Rectal smooth muscle tissue (tissue), 1 donor: ENCODE data around the gene SSMEM1.

Experiments
- H3K27ac ChIP-seq: one replicate; pipeline ENCODE4 v1.7.0; 2013; ENCODE audit warnings: low read depth, low read length, inconsistent platforms
- H3K27me3 ChIP-seq: one replicate; pipeline ENCODE4 v1.7.0; 2013; ENCODE audit warnings: low read length; ENCODE audit not compliant: control insufficient read depth, insufficient read depth
- H3K36me3 ChIP-seq: one replicate; pipeline ENCODE4 v1.7.0; 2013; ENCODE audit warnings: low read length; ENCODE audit not compliant: control insufficient read depth, insufficient read depth
- H3K4me1 ChIP-seq: one replicate; pipeline ENCODE4 v1.7.0; 2013; ENCODE audit warnings: low read length; ENCODE audit not compliant: control insufficient read depth, insufficient read depth
- H3K4me3 ChIP-seq: one replicate; pipeline ENCODE4 v1.7.0; 2013; ENCODE audit warnings: low read length
- H3K9ac ChIP-seq: one replicate; pipeline ENCODE4 v1.7.0; 2013; ENCODE audit warnings: low read length

Gene SSMEM1

DNA sequence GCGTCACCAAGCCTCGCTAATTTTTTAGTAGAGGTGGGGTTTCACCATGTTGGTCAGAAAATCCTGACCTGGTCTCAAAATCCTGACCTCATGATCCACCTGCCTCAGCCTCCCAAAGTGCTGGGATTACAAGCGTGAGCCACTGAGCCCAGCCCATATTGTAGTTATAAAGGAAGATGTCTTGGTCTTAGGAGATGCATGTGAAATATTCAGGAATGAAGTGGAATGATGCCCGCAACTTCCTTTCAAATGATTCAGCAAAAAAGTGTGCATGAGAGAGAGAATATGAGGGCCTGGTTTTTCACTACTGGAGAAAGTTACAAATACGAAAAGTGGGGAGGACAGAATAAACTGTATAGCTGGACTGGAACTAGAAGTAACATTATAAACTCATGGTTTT, 18.3 kb upstream of the SSMEM1 start:
- H3K27ac ChIP-seq, result no peak overlapping the region
- H3K4me1 ChIP-seq, result no peaks in the 10 kb centered on the region
- no peak overlapping the region for H3K9ac ChIP-seq
- no peak overlapping the region for H3K4me3 ChIP-seq
- H3K36me3 ChIP-seq, result peaks cover 2% of the 10 kb centered on the region
- no peaks in the 10 kb centered on the region for H3K27me3 ChIP-seq

DNA sequence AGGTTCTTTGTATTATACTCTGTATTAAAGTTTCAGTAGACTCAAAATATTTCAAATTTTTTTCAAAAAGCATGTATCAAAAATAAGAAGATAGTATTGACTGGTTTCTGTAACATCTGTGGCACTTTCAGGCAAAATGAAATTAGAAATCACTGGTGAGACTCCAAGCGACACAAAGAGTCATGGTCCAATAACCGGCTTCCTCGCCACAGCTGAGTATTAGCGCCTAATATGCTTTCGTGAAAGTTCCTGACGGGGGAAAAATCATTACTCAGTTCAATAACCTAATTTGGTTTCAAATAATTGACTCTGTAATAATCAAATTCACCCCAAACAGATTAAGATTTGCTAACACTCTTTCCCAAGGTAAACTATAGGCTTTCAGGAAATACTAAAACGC, 15.9 kb upstream of the SSMEM1 start:
- Histone ChIP-seq H3K36me3 (peaks cover 2% of the 10 kb centered on the region), H3K9ac (no peak overlapping the region), H3K4me3 (no peak overlapping the region), H3K4me1 (no peaks in the 10 kb centered on the region), H3K27ac (no peak overlapping the region), H3K27me3 (no peaks in the 10 kb centered on the region)

DNA sequence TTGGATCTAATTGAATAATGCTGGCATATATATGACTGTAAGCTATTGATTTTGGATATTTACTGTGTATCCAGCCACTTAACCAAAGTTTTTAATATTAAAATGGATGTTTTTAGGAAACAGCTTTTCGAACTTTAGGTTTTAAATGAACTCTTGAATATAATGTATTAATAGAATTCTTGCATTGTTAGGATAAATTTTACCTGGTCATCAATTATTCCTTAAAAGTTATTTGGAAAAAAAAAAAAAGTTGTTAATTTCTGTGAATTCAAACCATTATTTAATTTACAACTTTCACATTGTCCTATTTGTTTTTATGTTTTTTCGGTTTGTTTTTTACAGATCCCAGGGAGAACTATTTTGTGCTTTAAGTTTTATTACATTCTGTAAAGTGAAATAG, 12.3 kb upstream of the SSMEM1 start:
- Histone ChIP-seq H3K9ac (no peak overlapping the region), H3K27me3 (no peaks in the 10 kb centered on the region), H3K4me1 (no peaks in the 10 kb centered on the region), H3K36me3 (no peaks in the 10 kb centered on the region), H3K27ac (no peak overlapping the region), H3K4me3 (no peak overlapping the region)

DNA sequence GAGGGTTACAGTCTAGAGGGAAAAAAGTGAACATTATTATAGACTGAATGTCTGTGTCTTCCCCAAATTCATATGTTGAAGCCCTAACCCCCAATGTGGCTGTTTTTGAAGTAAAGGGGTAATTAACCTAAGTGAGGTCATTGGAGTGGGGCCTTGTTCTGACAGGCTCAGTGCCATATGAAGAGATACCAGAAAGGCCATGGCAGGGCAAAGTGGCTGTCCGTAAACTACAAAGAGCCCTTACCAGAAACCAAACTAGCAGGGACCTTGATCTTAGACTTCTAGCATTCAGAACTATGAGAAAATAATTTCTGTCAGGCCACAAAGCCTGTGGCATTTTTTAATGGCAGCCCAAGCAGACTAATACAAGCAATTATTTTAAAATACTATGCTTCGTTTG, 11.2 kb upstream of the SSMEM1 start:
- H3K36me3 ChIP-seq, result no peaks in the 10 kb centered on the region
- H3K9ac ChIP-seq, result no peak overlapping the region
- no peaks in the 10 kb centered on the region for H3K27me3 ChIP-seq
- no peaks in the 10 kb centered on the region for H3K4me1 ChIP-seq
- no peak overlapping the region for H3K27ac ChIP-seq
- H3K4me3 ChIP-seq, result no peak overlapping the region

DNA sequence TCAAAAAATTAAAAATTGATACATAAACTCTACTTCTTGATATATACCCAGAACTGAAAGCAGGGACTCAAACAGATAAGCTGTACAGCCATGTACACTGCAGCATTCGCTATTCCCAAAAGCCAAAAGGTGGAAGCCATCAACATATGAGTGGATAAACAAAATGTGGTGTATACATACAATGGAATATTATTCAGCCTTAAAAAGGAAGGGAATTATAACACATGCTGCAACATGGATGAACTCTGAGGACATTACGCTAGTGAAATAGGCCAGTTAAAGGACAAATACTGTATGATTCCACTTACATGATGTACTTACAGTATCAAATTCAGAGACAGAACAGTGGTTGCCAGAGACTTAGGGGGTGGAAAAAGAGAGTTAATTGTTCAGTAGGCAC, 10.6 kb upstream of the SSMEM1 start:
- H3K9ac ChIP-seq, result no peak overlapping the region
- no peaks in the 10 kb centered on the region for H3K36me3 ChIP-seq
- H3K27me3 ChIP-seq, result no peaks in the 10 kb centered on the region
- no peaks in the 10 kb centered on the region for H3K4me1 ChIP-seq
- H3K4me3 ChIP-seq, result no peak overlapping the region
- H3K27ac ChIP-seq, result no peak overlapping the region

DNA sequence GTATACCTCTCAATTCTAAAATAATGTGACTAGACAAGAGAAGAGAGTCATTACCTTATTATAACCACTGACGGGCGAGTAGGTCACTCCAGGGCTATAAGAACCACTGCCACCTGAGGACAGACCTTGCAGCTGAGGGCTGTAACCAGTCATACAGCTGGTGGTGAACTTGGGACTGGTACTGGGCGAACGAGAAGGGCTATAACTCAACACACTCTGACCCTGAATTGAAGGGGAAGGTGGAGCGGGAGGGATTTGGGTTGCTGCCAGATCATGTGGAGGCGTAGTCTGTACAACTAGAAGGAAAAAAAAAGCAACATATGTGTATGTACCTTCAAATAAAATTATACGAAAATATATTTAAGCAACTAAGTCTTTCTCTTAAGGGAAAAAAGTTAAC, 5.9 kb upstream of the SSMEM1 start:
- no peaks in the 10 kb centered on the region for H3K36me3 ChIP-seq
- no peaks in the 10 kb centered on the region for H3K27me3 ChIP-seq
- no peak overlapping the region for H3K4me3 ChIP-seq
- no peaks in the 10 kb centered on the region for H3K4me1 ChIP-seq
- no peak overlapping the region for H3K9ac ChIP-seq
- H3K27ac ChIP-seq, result no peak overlapping the region

DNA sequence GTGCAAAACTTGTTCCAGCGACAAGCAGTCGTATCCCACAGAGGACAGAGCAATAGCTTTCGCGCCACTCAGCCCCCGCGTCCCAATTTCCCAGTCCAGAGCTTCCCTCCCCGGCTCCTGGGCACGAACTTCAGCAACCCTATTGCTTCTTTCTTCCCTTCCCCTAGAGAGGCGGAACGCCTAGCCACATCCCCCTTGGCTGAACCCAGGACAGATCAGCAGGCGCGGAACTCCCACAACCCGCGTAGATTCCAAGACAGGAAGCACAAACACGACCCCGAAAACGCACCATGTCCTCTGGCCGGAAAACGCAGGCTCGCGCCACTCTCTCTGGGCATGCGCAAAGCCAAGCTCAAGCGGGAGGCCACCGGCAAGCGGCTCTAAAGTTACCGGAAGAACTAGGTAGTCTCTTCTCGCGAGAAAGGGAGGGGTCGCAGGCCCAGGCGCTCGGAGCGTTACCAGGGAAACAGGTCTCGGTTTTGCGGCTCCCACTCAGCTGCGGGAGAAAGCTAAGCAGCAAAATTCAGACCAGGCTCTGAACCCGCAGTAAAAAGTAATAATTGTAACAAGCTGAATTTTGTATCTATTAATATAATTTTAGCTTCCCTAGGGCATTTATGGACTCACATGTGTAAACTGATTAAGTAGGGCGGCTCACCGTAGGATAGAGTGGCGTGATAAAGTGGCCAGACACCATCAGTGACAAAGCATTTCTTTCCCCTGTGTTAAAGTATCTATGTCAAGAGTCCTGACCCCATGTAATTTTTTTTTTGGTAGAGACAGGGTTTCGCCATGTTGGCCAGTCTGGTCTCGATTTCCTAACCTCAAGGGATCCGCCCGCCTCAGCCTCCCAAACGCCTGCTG, 2.3 kb upstream of the SSMEM1 start, which contains the start of gene TMEM209:
TMEM209 (minus strand) TSS at position 323 of the 864 bp plus-strand sequence; CDS start at position 292, 31 bp downstream.
- Histone ChIP-seq H3K27ac (peak within 1 kb of the TSS; percentile 91), H3K4me1 (no peaks in the 10 kb centered on the region), H3K9ac (peak within 1 kb of the TSS; percentile 93), H3K4me3 (peak within 1 kb of the TSS; percentile 91), H3K27me3 (no peaks in the 10 kb centered on the region), H3K36me3 (no peaks in the 10 kb centered on the region)

DNA sequence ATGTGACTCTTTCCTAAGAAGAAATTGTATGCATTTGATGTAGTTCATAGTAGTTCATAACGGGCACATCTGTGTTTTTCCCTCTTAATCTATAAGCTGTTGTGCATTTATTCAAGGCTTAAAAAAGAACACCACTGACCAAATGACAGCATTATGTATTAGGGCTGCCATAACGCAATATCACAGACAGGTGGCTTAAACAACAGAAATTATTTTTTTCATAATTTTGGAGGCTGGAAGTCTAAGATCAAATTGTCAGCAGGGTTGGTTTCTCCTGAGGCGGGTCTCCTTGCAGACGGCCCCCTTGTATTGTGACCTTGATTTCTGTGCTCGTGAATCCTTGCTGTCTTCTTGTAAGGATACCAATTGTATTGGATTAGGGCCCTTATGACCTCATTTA, 627 bp upstream of the SSMEM1 start:
- no peaks in the 10 kb centered on the region for H3K36me3 ChIP-seq
- H3K4me1 ChIP-seq, result no peaks in the 10 kb centered on the region
- H3K27ac ChIP-seq, result no peak overlapping the region
- H3K4me3 ChIP-seq, result no peak overlapping the region
- H3K9ac ChIP-seq, result no peak overlapping the region
- H3K27me3 ChIP-seq, result no peaks in the 10 kb centered on the region

DNA sequence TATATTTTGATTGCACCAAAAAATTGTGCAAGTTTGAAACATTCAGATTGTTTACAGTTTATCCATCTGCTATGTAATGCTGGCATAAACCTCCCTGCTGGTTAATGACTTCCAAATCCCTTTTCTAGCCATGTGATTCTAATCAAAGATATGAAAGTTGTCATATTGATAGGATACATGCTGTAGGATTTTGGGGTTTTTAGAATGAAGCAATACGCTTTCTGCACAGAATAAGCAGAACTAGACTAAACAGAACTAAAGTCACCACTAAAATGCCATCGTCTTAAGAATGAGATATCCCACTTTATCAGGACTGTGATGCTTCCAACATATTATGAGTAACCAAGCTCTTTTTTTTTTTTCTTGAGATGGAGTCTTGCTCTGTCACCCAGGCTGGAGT, 856 bp downstream of the SSMEM1 start:
- H3K9ac ChIP-seq, result no peak overlapping the region
- H3K27ac ChIP-seq, result no peak overlapping the region
- H3K4me1 ChIP-seq, result no peaks in the 10 kb centered on the region
- no peaks in the 10 kb centered on the region for H3K27me3 ChIP-seq
- H3K36me3 ChIP-seq, result no peaks in the 10 kb centered on the region
- H3K4me3 ChIP-seq, result no peak overlapping the region

DNA sequence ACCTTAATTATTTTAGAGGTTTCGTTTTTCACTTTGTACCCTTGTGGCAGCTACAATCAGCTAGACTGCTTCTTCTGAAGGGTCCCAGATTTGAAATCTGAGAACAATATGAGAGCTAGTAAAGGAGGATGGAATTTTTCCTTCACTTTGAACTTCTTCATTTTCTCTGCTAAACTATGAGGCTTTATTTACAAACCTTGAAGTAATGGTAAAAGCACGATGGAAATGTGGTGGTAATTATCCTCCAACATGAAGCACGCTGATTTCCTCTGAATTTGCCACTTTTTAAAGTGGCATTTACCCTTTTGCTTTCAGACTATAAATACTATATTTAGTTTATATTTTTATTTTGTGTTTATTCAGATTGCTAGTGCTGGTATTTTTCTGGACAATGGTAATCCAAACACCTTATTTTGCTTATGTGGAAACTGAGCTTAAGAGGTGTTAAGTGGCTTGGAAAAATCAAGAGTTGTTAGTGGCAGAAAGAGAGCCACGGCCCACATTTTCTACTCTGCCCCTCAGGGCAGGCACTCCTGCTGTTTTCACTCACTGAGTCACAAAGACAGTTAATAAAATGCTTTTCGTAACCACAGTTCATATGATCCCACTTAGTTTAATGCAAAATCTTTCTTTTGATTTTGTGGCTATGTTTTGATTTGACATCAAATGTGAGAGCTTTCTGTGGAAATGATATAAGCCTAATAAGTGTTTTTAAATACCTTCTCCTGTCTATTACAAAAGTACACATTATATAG, 2.7 kb downstream of the SSMEM1 start:
- no peaks in the 10 kb centered on the region for H3K36me3 ChIP-seq
- no peak overlapping the region for H3K27ac ChIP-seq
- no peaks in the 10 kb centered on the region for H3K4me1 ChIP-seq
- no peaks in the 10 kb centered on the region for H3K27me3 ChIP-seq
- H3K4me3 ChIP-seq, result no peak overlapping the region
- H3K9ac ChIP-seq, result no peak overlapping the region

DNA sequence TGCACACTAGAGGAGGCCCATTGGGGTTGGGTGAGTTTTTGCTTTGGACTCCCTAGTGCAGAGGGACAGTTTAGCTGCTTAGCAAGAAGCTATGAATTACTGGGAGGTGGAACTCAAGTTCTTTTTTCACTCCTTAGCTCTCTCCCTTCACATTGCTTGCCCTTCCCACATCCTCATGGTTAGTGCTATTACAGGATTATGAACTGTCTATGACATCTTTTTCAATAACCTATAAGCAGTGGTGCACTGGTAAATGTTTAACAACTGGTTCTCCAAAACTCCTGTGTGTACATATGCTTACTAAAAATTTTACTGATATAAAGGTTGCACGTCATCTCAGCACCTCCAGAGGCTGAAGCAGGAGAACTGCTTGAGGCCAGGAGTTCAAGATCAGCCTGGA, 6.2 kb downstream of the SSMEM1 start:
- Histone ChIP-seq H3K9ac (no peak overlapping the region), H3K36me3 (no peaks in the 10 kb centered on the region), H3K4me1 (no peaks in the 10 kb centered on the region), H3K27me3 (no peaks in the 10 kb centered on the region), H3K4me3 (no peak overlapping the region), H3K27ac (no peak overlapping the region)

DNA sequence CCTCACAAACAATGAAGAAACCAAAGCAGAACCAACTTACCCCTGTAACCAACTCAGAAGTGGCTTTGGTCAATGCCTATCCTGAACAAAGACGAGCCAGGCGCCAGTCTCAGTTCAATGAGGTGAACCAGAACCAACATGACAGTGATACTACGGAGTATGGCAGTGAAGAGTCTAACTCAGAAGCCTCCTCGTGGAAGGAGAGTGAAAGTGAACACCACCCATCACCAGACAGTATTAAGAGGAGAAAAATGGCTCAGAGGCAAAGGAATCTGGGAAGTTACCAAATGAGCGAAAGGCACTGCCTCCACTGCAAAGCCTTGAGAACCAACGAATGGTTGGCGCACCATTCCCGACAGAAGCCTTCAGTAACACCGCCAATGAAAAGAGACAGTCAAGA, 8.4 kb downstream of the SSMEM1 start:
- Histone ChIP-seq H3K27me3 (no peaks in the 10 kb centered on the region), H3K4me3 (no peak overlapping the region), H3K9ac (no peak overlapping the region), H3K4me1 (no peaks in the 10 kb centered on the region), H3K36me3 (no peaks in the 10 kb centered on the region), H3K27ac (no peak overlapping the region)
